GM06990 (cell line): ENCODE results near the gene NUDCD3.

Experiments
- DNase-seq: peaks from one replicate; pipeline ENCODE4 v3.0.0-alpha.2; 2011; ENCODE audit not compliant: insufficient read length; ENCODE audit errors: extremely low read depth
- H3K27me3 ChIP-seq: replicated peaks from 2 replicates; pipeline ENCODE4 v1.6.0; 2011; ENCODE audit warnings: low read length; ENCODE audit not compliant: control insufficient read depth, insufficient read depth
- H3K36me3 ChIP-seq: 2 replicates; pipeline ENCODE4 v1.5.1; 2011; ENCODE audit warnings: low read length; ENCODE audit not compliant: control insufficient read depth, insufficient read depth
- H3K4me3 ChIP-seq: replicated peaks from 2 replicates; pipeline ENCODE4 v1.5.1; 2011; ENCODE audit warnings: low read depth, mild to moderate bottlenecking, control low read depth, low read length
- CTCF ChIP-seq: IDR thresholded peaks from 2 replicates; pipeline ENCODE4 v1.5.1; 2011; ENCODE audit warnings: low read length, control low read depth, mild to moderate bottlenecking, inconsistent platforms; ENCODE audit not compliant: insufficient read depth, poor library complexity, severe bottlenecking

Gene NUDCD3

GRCh38 chr7:44368455-44368854 lies 122.0 kb downstream of the NUDCD3 start:
- H3K4me3 ChIP-seq, result no peak overlapping the region
- DNase-seq, result no peak
- no peaks in the 10 kb centered on the region for H3K36me3 ChIP-seq
- no peak for TF ChIP-seq CTCF
- H3K27me3 ChIP-seq, result no peaks in the 10 kb centered on the region

GRCh38 chr7:44367475-44368043 lies 122.9 kb downstream of the NUDCD3 start:
- Histone ChIP-seq H3K36me3 (no peaks in the 10 kb centered on the region), H3K4me3 (no peak overlapping the region), H3K27me3 (no peaks in the 10 kb centered on the region)
- TF ChIP-seq CTCF, result no peak
- DNase-seq, result no peak

GRCh38 chr7:44366986-44367385 lies 123.5 kb downstream of the NUDCD3 start:
- no peaks in the 10 kb centered on the region for H3K27me3 ChIP-seq
- no peak for TF ChIP-seq CTCF
- H3K4me3 ChIP-seq, result no peak overlapping the region
- DNase-seq, result no peak
- no peaks in the 10 kb centered on the region for H3K36me3 ChIP-seq

GRCh38 chr7:44353668-44354067 lies 136.8 kb downstream of the NUDCD3 start:
- Histone ChIP-seq H3K36me3 (no peaks in the 10 kb centered on the region), H3K27me3 (no peaks in the 10 kb centered on the region), H3K4me3 (no peak overlapping the region)
- DNase-seq, result no peak
- TF ChIP-seq CTCF, result no peak

GRCh38 chr7:44348851-44349781 lies 141.3 kb downstream of the NUDCD3 start:
- no peak for DNase-seq
- no peak for TF ChIP-seq CTCF
- Histone ChIP-seq H3K36me3 (no peaks in the 10 kb centered on the region), H3K27me3 (no peaks in the 10 kb centered on the region), H3K4me3 (no peak overlapping the region)
